GM23338 (cell line): ENCODE results near the gene DDX46. TPM values are rescaled to one million over a fixed set of nuclear protein-coding genes. Genes with fewer than 3 reads are reported as not detected.
"Not testable (repeated sequence)": the region's sequence is repeated elsewhere in the genome, so short reads cannot be mapped to it uniquely, and the experiment has no call there.

Source experiments
- ATAC-seq: fragments of 200-7000 bp; cut with Tn5 transposase; 3 replicates; pipeline ENCODE4 v1.9.1; 2020
- DNase-seq: peaks from one replicate; pipeline ENCODE4 v3.0.0-alpha.2; 2015; ENCODE audit warnings: low spot score
- H2AFZ ChIP-seq: fragments of 200-600 bp; sonication (generic); 2 replicates; pipeline ENCODE4 v1.8.0; 2016; ENCODE audit warnings: antibody characterized with exemption, mild to moderate bottlenecking, moderate library complexity
- H3F3A ChIP-seq: fragments of 200-600 bp; sonication (generic); replicated peaks from 2 replicates; pipeline ENCODE4 v1.8.0; 2017; ENCODE audit warnings: antibody characterized with exemption, mixed run types, low read depth
- H3K27ac ChIP-seq: fragments of 200-600 bp; sonication (generic); 2 replicates; pipeline ENCODE4 v1.6.1; 2016; ENCODE audit warnings: low read depth
- H3K27me3 ChIP-seq: fragments of 200-600 bp; sonication (generic); 2 replicates; pipeline ENCODE4 v1.8.0; 2016; ENCODE audit warnings: mild to moderate bottlenecking, mixed run types, moderate library complexity; ENCODE audit not compliant: insufficient read depth
- H3K36me3 ChIP-seq: fragments of 200-600 bp; sonication (generic); 2 replicates; pipeline ENCODE4 v1.8.0; 2016; ENCODE audit warnings: mild to moderate bottlenecking; ENCODE audit not compliant: insufficient read depth
- H3K4me1 ChIP-seq: fragments of 200-600 bp; sonication (generic); 2 replicates; pipeline ENCODE4 v1.8.0; 2016; ENCODE audit warnings: mild to moderate bottlenecking, moderate library complexity; ENCODE audit not compliant: insufficient read depth
- H3K4me2 ChIP-seq: fragments of 200-600 bp; sonication (generic); 2 replicates; pipeline ENCODE4 v1.7.1; 2017; ENCODE audit warnings: mixed run types
- H3K4me3 ChIP-seq: fragments of 200-600 bp; sonication (generic); 2 replicates; pipeline ENCODE4 v1.6.1; 2016; ENCODE audit warnings: mixed run types
- H3K79me2 ChIP-seq: fragments of 200-600 bp; sonication (generic); replicated peaks from 2 replicates; pipeline ENCODE4 v1.8.0; 2017; ENCODE audit warnings: mild to moderate bottlenecking; ENCODE audit not compliant: insufficient read depth
- H3K9me2 ChIP-seq: fragments of 200-600 bp; sonication (generic); 2 replicates; pipeline ENCODE4 v1.8.0; 2017; ENCODE audit not compliant: insufficient read depth
- H4K20me1 ChIP-seq: fragments of 200-600 bp; sonication (generic); replicated peaks from 2 replicates; pipeline ENCODE4 v1.8.0; 2017; ENCODE audit warnings: mild to moderate bottlenecking; ENCODE audit not compliant: insufficient read depth
- H3K27ac Mint-ChIP-seq: 2 replicates; pipeline ENCODE4 v1.8.0; 2020; ENCODE audit warnings: inconsistent platforms, mild to moderate bottlenecking, moderate library complexity, mixed read lengths
- H3K27me3 Mint-ChIP-seq: 3 replicates; pipeline ENCODE4 v1.8.0; 2022; ENCODE audit warnings: low read depth, mild to moderate bottlenecking, moderate library complexity, mixed read lengths, inconsistent platforms; ENCODE audit not compliant: insufficient read depth, poor library complexity
- H3K36me3 Mint-ChIP-seq: 3 replicates; pipeline ENCODE4 v1.8.0; 2021; ENCODE audit warnings: low read depth, mild to moderate bottlenecking, inconsistent platforms, moderate library complexity, mixed read lengths
- H3K4me1 Mint-ChIP-seq: 3 replicates; pipeline ENCODE4 v1.8.0; 2020; ENCODE audit warnings: mild to moderate bottlenecking, inconsistent platforms, mixed read lengths
- H3K4me3 Mint-ChIP-seq: 3 replicates; pipeline ENCODE4 v1.8.0; 2021; ENCODE audit warnings: moderate library complexity, mild to moderate bottlenecking, inconsistent platforms, mixed read lengths
- H3K9me3 Mint-ChIP-seq: 3 replicates; pipeline ENCODE4 v1.8.0; 2020; ENCODE audit warnings: moderate library complexity, mild to moderate bottlenecking, inconsistent platforms, mixed read lengths
- CTCF ChIP-seq, 2 experiments: fragments of 200-600 bp in 1 of 2; sonication (generic) in 1 of 2; conservative IDR thresholded peaks; 2 replicates each; pipeline versions ENCODE4 v1.5.1 to v1.6.1; 2016 to 2017; ENCODE audit warnings: antibody characterized with exemption in 2 of 2, low read depth in 2 of 2, mild to moderate bottlenecking in 2 of 2, moderate library complexity in 1 of 2
- ZNF462 ChIP-seq: fragments of 250-450 bp; sonication (Bioruptor Pico); IDR thresholded peaks from 2 replicates; pipeline ENCODE4 v1.5.0; 2020; ENCODE audit warnings: mild to moderate bottlenecking, moderate library complexity
- polyA plus RNA-seq: library from polyadenylated mRNA; unstranded; fragments of >200 nt; fragmentation: Nextera tagmentation; extraction: Ambion mirVana; gene quantifications from 2 replicates; pipeline ENCODE4 v1.2.1, GENCODE V29; 2016
- total RNA-seq: library from RNA; depleted of rRNA; stranded (reverse); fragments of >200 nt; shearing (Covaris generic); gene quantifications from 2 replicates; pipeline ENCODE4 v1.2.3, GENCODE V29; 2014

The DDX46 gene
- total and polyA plus RNA-seq, 2 experiments from 2014 or later: 85.6 to 91.4 TPM

- H3K36me3 ChIP-seq: peaks cover 7% of the 10 kb centered on the region; the same call in 1 of the 2 replicates
- H3K9me2 ChIP-seq: no peaks in the 10 kb centered on the region
- peaks cover 19% of the 10 kb centered on the region for H3K79me2 ChIP-seq
- H3K4me2 ChIP-seq: no peak overlapping the region
- Mint-ChIP-seq H3K27me3 (peaks cover 5% of the 10 kb centered on the region), H3K36me3 (peaks cover 26% of the 10 kb centered on the region; the same call in 2 of the 3 replicates), H3K9me3 (no peaks in the 10 kb centered on the region), H3K4me1 (peaks cover 2% of the 10 kb centered on the region; the same call in 2 of the 3 replicates), H3K27ac (peak overlapping the region; percentile 56; the same call in 1 of the 2 replicates), H3K4me3 (no peak overlapping the region)
- H3K4me3 ChIP-seq: no peak overlapping the region
- H3K27me3 ChIP-seq: no peaks in the 10 kb centered on the region
- TF ChIP-seq ZNF462 (no peak), CTCF (conservative IDR thresholded peaks at IDR 0.05; ENCODE audit: low read depth in 2 of 2) (peak; percentile 52 to 54)
- H4K20me1 ChIP-seq: peaks cover 3% of the 10 kb centered on the region; the same call in 1 of the 2 replicates
- no peak overlapping the region for H2AFZ ChIP-seq
- ATAC-seq: no peak
- H3F3A ChIP-seq: 0 out of 2 replicates have a peak, but pooled peaks cover 9% of the 10 kb centered on the region
- DNase-seq: no peak
- H3K4me1 ChIP-seq: 0 out of 2 replicates have a peak, but pooled peaks cover 6% of the 10 kb centered on the region
- no peak overlapping the region for H3K27ac ChIP-seq
Measured at GRCh38 chr5:134851307-134851923, 92.8 kb downstream of the DDX46 start.

- H3K9me2 ChIP-seq, DNase-seq, H3K4me1 ChIP-seq, H3K27me3 Mint-ChIP-seq, H3K9me3 Mint-ChIP-seq, H3K27me3 ChIP-seq, H3K4me3 Mint-ChIP-seq, H4K20me1 ChIP-seq, H2AFZ ChIP-seq, H3K27ac ChIP-seq, H3K27ac Mint-ChIP-seq, ATAC-seq, H3K4me1 Mint-ChIP-seq, H3K4me3 ChIP-seq, H3K79me2 ChIP-seq, H3F3A ChIP-seq, H3K4me2 ChIP-seq: not testable (repeated sequence)
- peaks cover 11% of the 10 kb centered on the region; the same call in 1 of the 2 replicates for H3K36me3 ChIP-seq
- H3K36me3 Mint-ChIP-seq: peaks cover 26% of the 10 kb centered on the region; the same call in 2 of the 3 replicates
Measured at GRCh38 chr5:134856465-134856864, 97.9 kb downstream of the DDX46 start.
